Activated naive CD4-positive, alpha-beta T cell treated with anti-CD3 and anti-CD28 coated beads, Interleukin-2, amount 50 U/mL, for 24 hours (primary cell): ENCODE data around the gene SAXO2.
"Not testable (repeated sequence)": the region's sequence is repeated elsewhere in the genome, so short reads cannot be mapped to it uniquely, and the experiment has no call there.

ENCODE experiments used
- H3K27ac Mint-ChIP-seq: one replicate; pipeline ENCODE4 v1.8.0; 2021; ENCODE audit warnings: mild to moderate bottlenecking, mixed read lengths
- H3K27me3 Mint-ChIP-seq: one replicate; pipeline ENCODE4 v1.8.0; 2021; ENCODE audit warnings: mixed read lengths
- H3K36me3 Mint-ChIP-seq: one replicate; pipeline ENCODE4 v1.8.0; 2021; ENCODE audit warnings: mixed read lengths
- H3K4me1 Mint-ChIP-seq: one replicate; pipeline ENCODE4 v1.8.0; 2021; ENCODE audit warnings: mixed read lengths
- H3K4me3 Mint-ChIP-seq: one replicate; pipeline ENCODE4 v1.8.0; 2021; ENCODE audit warnings: mild to moderate bottlenecking, mixed read lengths
- H3K9me3 Mint-ChIP-seq: one replicate; pipeline ENCODE4 v1.8.0; 2021; ENCODE audit warnings: mixed read lengths

SAXO2 gene

DNA sequence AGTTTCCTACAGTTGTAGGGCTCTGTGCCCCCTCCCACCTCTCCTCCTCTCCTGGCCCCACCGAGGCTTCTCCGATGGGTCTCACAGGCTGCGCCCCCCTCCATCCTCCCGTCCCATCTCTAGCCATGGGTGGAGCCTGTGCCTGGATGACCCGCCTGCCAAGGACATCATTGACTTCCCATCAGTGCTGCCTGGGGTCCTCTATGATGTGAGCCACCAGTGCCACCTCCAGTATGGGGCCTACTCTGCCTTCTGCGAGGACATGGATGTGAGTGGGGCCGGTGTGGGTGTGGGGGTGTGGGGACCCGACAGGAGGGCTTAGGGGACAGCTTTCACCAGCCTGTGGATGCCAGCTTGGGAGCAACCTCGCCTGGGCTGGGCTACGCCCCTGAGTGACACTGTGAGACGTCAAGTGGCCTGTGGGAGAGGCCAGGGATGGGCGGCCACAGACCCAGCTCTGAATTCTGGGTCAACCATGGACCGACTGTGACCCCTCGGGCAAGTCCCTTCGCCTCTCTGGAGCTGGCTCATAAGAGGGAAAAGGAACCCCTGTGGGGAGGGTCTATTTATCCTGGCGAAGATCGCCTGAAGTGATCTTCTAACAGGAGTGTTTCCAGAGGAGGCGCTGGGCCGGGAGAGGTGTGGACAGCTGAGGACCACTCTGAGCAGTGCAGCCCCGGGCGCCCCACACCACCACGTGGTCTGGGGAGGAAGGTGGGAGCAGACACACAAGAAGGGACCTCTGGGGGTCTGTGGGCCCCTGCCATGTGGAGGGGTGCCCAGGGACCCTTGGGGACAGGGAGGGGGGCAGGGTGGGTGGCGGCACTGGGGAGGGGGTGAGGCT is 53.9 kb downstream of the SAXO2 start:
- H3K4me3 Mint-ChIP-seq, H3K27me3 Mint-ChIP-seq, H3K4me1 Mint-ChIP-seq, H3K27ac Mint-ChIP-seq, H3K36me3 Mint-ChIP-seq, H3K9me3 Mint-ChIP-seq: not testable (repeated sequence)

DNA sequence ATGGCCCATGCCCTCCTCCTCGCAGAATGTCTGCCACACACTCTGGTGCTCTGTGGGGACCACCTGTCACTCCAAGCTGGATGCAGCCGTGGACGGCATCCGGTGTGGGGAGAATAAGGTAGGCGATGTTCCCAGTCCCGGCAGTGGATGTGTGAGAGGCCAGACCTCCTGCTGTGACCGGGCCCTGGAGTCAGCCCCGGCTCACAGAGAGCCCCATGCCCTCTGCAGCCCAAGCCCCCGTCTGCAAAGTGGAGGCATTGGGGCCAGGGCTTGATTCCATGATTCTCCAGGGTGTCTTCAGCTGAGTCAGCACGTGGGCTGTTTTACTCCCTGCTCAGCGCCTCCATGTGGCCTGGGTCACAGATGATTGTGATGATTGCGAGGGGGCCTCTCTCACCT is 54.5 kb downstream of the SAXO2 start:
- no peaks in the 10 kb centered on the region for H3K36me3 Mint-ChIP-seq
- no peak overlapping the region for H3K27ac Mint-ChIP-seq
- no peaks in the 10 kb centered on the region for H3K27me3 Mint-ChIP-seq
- H3K4me1 Mint-ChIP-seq, result no peaks in the 10 kb centered on the region
- no peaks in the 10 kb centered on the region for H3K9me3 Mint-ChIP-seq
- no peak overlapping the region for H3K4me3 Mint-ChIP-seq

DNA sequence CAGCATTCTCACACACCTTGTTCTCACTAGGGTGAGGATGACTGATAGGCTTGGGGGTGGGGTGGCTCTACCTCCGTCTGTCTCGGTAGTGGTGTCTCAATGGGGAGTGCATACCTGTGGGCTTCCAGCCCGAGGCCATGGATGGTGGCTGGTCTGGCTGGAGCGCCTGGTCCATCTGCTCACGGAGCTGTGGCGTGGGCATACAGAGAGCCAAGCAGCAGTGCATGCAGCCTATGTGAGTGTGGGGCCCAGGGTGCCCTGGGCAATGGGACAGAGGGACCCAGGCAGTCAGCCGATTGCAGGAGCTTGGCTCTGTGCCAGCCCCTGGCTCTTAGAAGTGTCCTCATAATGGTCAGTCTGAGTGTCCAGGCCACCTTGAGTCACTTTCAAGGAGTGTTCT is 54.9 kb downstream of the SAXO2 start:
- not testable (repeated sequence) for H3K9me3 Mint-ChIP-seq, H3K36me3 Mint-ChIP-seq, H3K4me3 Mint-ChIP-seq, H3K4me1 Mint-ChIP-seq, H3K27me3 Mint-ChIP-seq, H3K27ac Mint-ChIP-seq

DNA sequence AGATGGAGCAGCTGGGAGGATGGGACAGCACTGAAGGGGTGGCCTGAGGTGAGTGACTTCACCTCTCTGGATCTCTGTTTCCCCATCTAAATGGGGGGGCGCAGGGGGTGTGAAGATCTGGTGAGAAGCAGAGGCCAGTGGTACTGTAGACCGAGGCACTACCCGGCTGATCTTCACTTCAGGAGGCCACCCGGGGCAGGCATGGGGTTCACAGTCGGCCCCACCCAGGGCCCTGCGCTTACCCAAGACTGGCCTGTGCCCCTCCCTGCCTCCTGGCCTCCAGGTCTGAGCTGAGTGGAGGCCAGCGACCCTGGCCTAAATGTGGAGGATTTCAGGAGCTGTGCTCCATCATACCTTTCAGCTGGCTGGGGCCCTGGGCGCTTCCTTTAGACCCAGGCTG is 55.7 kb downstream of the SAXO2 start:
- not testable (repeated sequence) for H3K4me1 Mint-ChIP-seq, H3K27me3 Mint-ChIP-seq, H3K36me3 Mint-ChIP-seq, H3K9me3 Mint-ChIP-seq, H3K4me3 Mint-ChIP-seq, H3K27ac Mint-ChIP-seq

DNA sequence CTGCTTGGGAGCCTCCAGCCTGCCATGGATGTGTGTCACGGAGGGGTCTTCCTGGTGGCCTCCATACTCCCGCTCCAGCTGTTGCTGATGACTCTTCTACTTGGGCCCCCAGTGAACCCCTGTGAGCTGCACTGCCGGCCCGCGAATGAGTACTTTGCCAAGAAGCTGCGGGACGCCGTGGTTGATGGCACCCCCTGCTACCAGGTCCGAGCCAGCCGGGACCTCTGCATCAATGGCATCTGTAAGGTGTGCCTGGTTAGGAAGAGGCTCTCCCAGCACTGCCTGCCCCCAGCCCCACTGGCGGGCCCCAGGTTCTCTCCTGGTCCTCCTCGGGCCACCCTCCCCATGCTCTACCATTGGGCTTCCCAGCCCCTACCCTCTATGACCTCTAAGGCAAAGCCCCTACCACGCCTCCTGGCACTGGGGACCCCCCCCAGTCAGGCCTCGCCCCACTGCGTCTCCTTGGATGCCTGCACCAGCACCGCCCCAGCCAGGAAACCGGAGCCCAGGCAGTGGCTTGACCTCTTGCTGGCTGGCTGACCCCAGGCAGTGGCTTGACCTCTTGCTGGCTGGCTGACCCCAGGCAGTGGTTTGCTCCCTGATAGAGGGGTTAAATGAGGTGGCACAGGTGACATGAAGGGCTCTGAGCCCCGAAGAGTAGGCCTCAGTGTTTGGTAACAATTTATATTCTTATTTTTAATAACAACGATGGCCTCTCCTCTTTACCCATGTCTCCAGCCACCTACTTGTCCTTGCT is 57.1 kb downstream of the SAXO2 start:
- not testable (repeated sequence) for H3K36me3 Mint-ChIP-seq, H3K27ac Mint-ChIP-seq, H3K4me3 Mint-ChIP-seq, H3K9me3 Mint-ChIP-seq, H3K4me1 Mint-ChIP-seq, H3K27me3 Mint-ChIP-seq

DNA sequence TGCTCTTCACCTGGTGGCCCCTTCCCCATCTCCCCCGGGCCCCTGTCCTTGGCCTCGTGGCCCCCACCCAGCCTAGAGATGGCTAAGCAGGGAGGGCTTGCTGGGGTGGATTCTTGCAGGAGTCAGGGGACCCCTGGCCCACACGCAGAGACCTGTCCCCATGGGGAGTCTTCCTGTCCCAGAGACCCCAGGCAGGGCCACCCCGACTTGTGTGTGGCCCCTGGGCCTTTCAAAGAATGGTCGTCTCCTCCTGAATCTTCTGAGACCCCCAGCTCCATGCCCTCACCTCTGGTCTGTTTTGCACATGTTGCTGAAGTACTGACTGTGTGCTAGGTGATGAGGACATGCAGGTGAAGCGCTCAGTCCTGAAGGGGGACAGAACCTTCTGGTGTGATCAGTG is 58.2 kb downstream of the SAXO2 start:
- H3K4me1 Mint-ChIP-seq, H3K36me3 Mint-ChIP-seq, H3K4me3 Mint-ChIP-seq, H3K9me3 Mint-ChIP-seq, H3K27ac Mint-ChIP-seq, H3K27me3 Mint-ChIP-seq: not testable (repeated sequence)

DNA sequence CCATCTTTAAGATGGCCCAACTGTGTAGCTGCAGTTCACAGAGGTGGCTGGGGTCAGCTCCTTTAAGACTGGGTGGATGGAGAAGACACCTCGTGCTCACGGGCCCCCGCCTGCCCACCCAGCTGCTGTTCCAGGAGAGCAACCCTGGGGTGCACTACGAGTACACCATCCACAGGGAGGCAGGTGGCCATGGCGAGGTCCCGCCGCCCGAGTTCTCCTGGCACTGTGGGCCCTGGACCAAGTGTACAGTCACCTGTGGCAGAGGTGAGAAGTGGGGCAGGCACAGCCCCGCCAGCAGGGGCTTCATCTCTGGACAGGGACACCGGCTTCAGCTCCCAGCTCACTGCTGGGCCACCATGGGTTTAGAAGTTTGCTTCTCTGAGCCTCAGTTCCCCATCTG is 59.9 kb downstream of the SAXO2 start:
- H3K9me3 Mint-ChIP-seq, H3K4me1 Mint-ChIP-seq, H3K4me3 Mint-ChIP-seq, H3K27me3 Mint-ChIP-seq, H3K27ac Mint-ChIP-seq, H3K36me3 Mint-ChIP-seq: not testable (repeated sequence)

DNA sequence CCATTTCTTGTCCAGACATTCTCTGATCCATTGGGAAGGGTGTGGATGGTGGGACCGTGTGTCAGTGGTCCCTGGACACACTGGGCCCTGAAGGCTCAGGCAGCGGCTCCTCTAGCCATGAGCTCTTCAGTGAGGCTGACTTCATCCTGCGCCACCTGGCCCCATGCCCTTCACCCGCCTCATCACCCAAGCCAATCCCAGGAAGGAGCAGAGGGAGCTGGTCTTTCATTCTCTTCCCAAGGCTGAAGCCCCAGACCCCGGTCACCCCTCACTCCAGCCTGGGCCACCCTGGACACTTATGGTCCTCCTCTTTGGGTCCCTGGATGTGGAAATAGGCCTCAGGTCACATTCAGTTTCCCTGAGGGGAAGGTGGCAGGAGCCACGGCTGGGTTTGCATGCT is 62.2 kb downstream of the SAXO2 start:
- not testable (repeated sequence) for H3K9me3 Mint-ChIP-seq, H3K27ac Mint-ChIP-seq, H3K4me1 Mint-ChIP-seq, H3K27me3 Mint-ChIP-seq, H3K36me3 Mint-ChIP-seq, H3K4me3 Mint-ChIP-seq

DNA sequence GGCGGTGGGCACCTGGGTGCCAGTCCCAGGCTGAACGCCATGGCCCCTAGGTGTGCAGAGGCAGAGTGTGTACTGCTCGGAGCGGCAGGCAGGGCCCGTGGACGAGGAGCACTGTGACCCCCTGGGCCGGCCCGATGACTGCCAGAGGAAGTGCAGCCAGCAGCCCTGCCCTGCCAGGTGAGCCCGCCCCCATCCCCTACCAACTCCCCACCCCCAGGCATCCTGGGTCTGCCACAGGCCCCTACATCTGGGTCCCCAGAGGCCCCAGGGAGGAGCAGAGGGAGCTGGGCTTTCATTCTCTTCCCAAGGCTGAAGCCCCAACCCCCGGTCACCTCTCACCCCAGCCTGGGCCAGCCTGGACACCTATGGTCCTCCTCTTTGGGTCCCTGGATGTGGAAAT is 63.0 kb downstream of the SAXO2 start:
- not testable (repeated sequence) for H3K36me3 Mint-ChIP-seq, H3K4me1 Mint-ChIP-seq, H3K4me3 Mint-ChIP-seq, H3K27ac Mint-ChIP-seq, H3K9me3 Mint-ChIP-seq, H3K27me3 Mint-ChIP-seq

DNA sequence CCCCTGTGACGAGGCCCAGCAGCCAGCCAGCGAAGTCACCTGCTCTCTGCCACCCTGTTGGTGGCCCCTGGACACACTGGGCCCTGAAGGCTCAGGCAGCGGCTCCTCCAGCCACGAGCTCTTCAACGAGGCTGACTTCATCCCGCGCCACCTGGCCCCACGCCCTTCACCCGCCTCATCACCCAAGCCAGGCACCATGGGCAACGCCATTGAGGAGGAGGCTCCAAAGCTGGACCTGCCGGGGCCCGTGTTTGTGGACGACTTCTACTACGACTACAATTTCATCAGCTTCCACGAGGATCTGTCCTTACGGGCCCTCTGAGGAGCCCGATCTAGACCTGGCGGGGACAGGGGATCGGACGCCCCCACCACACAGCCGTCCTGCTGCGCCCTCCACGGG is 64.3 kb downstream of the SAXO2 start:
- H3K36me3 Mint-ChIP-seq, H3K4me3 Mint-ChIP-seq, H3K27ac Mint-ChIP-seq, H3K9me3 Mint-ChIP-seq, H3K27me3 Mint-ChIP-seq, H3K4me1 Mint-ChIP-seq: not testable (repeated sequence)

DNA sequence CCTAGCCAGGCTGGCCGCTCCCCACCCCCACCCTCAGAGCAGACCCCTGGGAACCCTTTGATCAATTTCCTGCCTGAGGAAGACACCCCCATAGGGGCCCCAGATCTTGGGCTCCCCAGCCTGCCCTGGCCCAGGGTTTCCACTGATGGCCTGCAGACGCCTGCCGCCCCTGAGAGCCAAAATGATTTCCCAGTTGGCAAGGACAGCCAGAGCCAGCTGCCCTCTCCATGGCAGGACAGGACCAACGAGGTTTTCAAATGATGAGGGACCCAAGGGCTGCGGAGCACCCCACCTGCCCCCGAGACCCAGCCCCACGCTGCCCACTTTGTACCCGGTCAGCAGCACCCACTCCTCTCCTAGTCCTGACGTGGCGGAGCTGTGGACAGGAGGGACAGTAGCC is 64.8 kb downstream of the SAXO2 start:
- not testable (repeated sequence) for H3K27me3 Mint-ChIP-seq, H3K4me3 Mint-ChIP-seq, H3K36me3 Mint-ChIP-seq, H3K4me1 Mint-ChIP-seq, H3K9me3 Mint-ChIP-seq, H3K27ac Mint-ChIP-seq

DNA sequence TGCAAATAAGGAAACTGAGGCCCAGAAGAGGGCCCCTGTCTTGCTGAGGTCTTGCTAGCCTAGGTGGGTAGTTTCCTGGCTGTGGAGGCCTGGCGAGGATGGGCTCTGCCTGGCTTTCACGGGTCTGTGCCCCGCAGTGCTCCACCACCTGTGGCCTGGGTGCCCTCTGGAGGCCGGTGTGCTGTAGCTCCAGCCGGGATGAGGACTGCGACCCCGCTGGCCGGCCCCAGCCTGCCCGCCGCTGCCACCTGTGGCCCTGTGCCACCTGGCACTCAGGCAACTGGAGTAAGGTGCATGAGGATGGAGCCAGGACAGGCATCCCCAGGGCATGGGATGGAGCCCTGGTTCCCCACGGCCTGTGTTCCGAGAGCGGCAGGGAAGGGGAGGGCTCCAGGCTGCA is 66.4 kb downstream of the SAXO2 start:
- not testable (repeated sequence) for H3K36me3 Mint-ChIP-seq, H3K27ac Mint-ChIP-seq, H3K4me1 Mint-ChIP-seq, H3K4me3 Mint-ChIP-seq, H3K27me3 Mint-ChIP-seq, H3K9me3 Mint-ChIP-seq

DNA sequence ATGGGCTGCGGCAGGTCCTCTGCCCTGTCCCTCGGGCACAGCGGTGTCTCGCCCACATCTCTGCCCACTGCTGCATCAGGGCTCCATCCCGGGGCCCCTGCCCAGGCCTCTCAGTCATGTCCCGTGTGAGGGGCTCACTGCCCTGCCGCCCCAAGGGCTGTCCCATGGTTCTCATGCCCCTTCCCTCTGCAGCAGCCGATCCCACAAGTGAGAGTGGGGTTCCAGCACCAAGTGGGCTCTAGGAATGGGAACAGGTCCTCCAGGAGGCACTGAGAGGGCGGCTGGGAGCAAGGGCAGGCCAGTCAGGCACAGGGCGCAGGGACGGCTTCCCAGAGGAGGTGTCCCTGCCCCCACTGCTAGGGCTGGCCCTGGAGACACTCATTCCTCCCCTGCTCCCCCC is 68.3 kb downstream of the SAXO2 start:
- H3K27me3 Mint-ChIP-seq, H3K36me3 Mint-ChIP-seq: not testable (repeated sequence)

DNA sequence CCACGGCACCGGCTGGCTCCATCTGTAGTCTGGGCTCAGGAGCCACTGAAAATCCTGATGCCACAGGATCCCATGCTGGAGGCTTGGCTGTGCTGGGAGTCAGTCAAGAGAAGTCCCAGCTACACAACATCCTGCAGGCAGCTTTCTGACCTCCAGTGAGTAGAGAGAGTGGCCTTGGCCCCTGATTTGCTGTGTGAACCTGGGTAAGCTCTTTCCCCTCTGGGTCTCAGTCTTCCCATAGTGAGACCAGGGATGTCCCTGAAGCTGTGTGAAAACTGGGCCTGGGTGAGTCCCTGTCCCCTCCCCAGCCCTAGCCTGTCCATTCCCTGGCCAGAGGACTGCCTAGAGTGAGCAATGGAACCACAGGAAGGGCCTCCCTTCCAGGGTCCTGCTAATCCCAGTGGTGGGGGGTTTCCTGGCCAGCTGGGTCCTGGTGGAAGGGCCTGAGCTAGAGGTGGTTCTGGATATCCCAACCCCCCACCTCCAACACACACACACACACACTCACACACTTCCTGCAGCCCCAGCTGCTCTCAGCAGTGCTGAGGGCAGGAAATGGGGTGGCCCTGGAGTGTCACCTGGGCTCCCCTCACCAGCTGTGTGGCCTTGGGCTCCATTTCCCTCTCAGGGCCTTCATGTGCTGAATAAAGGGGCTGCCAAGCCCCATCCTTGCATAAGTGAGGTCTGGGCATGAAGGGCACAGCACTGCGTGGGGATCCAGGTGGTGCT is 69.1 kb downstream of the SAXO2 start:
- H3K9me3 Mint-ChIP-seq, H3K27ac Mint-ChIP-seq, H3K36me3 Mint-ChIP-seq, H3K27me3 Mint-ChIP-seq, H3K4me1 Mint-ChIP-seq, H3K4me3 Mint-ChIP-seq: not testable (repeated sequence)

More for the DNA sequence above, 68.3 kb downstream of the SAXO2 start:
- not testable (repeated sequence) for H3K9me3 Mint-ChIP-seq, H3K27ac Mint-ChIP-seq, H3K4me3 Mint-ChIP-seq, H3K4me1 Mint-ChIP-seq

DNA sequence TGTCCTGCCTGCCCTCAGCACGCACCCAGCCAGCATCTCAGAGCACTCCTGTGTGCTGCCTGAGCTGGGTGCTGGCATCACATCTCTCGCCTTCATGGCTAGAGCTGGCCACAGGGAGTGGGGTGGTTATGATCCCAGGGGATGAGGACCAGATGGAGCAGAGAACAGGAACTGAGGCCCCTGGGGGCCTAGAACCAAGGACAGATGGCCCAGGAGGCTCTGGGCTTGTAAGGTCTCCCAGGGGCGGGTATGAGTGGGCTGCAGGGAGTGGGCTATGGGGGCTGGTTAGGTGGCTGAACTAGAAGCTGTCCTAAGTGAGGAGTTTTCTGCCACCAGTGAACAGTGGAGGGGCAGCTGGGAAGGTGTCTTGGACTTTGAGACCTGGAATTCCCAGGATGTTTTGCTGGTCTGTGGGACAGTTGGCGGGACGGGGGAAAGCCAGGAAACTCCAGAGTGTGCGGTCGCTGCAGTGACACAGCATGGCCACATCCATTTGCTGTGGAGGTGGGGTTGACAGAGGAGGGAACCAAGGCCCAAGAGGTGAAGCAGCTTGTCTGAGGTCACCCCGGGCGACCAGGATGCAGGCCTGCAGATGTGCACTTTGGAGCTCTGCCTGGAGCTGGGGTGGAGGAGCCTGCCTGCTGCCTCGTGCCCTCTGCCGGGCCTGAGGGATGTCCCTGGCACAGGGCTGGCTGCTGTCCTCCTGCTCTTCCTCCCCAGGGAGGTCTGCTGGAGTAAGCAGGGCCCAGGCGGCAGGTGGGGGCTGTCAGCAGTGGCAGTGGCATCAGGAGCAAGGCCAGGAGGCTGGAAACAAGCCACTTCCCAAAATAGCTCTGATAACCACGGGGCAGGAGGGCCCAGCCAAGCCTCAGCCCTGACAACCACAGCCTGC is 70.3 kb downstream of the SAXO2 start:
- H3K9me3 Mint-ChIP-seq, H3K36me3 Mint-ChIP-seq, H3K4me3 Mint-ChIP-seq, H3K27ac Mint-ChIP-seq, H3K27me3 Mint-ChIP-seq, H3K4me1 Mint-ChIP-seq: not testable (repeated sequence)
